ENCODE results near the gene NECTIN3.

DNA sequence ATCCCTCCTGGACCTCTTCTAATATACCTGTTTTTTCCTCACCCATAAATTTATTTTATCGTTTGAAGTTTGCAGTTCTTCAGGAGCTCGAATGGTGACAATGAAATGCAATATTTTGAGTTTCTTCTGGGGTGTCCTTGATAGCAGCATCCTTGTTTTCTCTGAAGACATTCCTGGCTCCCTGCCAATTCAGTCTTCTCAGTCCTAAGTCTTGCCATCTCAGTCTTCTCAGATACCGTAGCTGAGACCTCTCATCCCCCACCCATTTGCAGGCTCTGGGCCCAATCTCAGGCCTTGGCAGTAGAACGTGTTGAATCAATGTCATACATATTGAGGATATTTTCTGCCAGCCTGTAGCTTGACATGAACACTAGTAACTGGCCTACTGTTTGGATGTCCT, 140.9 kb downstream of the NECTIN3 start:
- TF ChIP-seq, protein P1, sequence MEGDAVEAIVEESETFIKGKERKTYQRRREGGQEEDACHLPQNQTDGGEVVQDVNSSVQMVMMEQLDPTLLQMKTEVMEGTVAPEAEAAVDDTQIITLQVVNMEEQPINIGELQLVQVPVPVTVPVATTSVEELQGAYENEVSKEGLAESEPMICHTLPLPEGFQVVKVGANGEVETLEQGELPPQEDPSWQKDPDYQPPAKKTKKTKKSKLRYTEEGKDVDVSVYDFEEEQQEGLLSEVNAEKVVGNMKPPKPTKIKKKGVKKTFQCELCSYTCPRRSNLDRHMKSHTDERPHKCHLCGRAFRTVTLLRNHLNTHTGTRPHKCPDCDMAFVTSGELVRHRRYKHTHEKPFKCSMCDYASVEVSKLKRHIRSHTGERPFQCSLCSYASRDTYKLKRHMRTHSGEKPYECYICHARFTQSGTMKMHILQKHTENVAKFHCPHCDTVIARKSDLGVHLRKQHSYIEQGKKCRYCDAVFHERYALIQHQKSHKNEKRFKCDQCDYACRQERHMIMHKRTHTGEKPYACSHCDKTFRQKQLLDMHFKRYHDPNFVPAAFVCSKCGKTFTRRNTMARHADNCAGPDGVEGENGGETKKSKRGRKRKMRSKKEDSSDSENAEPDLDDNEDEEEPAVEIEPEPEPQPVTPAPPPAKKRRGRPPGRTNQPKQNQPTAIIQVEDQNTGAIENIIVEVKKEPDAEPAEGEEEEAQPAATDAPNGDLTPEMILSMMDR (IDR thresholded peaks at IDR 0.05) = no peak
- TF ChIP-seq POLR2A (IDR thresholded peaks at IDR 0.05) = no peak
